ENCODE data around the gene TMEM135. TPM values are rescaled to one million over a fixed set of nuclear protein-coding genes. Genes with fewer than 3 reads are reported as not detected.

TMEM135 gene
- total and polyA plus RNA-seq, 2 donors (not counting 1 experiment from before 2014, with no cell fraction given) = 2.7 to 19.5 TPM

- WGBS (ENCODE audit: insufficient coverage) = no CpG with 5 or more reads among the region's 2 CpGs
- H3K27me3 ChIP-seq (replicated peaks in 1 of 4; ENCODE audit: control extremely low read depth in 1 of 4, control insufficient read depth in 3 of 4, insufficient read depth in 4 of 4, low read length in 3 of 4) = no peaks in the 10 kb centered on the region
- H4K20me1 ChIP-seq (ENCODE audit: control insufficient read depth, insufficient read depth, low read length, poor library complexity, severe bottlenecking) = no peaks in the 10 kb centered on the region
- no peak for TF ChIP-seq CTCF (IDR thresholded peaks at IDR 0.05)
- TF ChIP-seq EZH2 (IDR thresholded peaks at IDR 0.05; ENCODE audit: borderline replicate concordance, insufficient read depth, low read depth, low read length, poor library complexity, severe bottlenecking) = no peak
- POLR2A ChIA-PET = no interaction called here
- no peak for ATAC-seq (ENCODE audit: low read depth)
- no peak overlapping the region for H3K4me3 Mint-ChIP-seq
- no peaks in the 10 kb centered on the region for H3K79me2 ChIP-seq (ENCODE audit: control insufficient read depth, insufficient read depth, low read length)
- H3K9me3 ChIP-seq (ENCODE audit: control extremely low read depth in 1 of 3, control insufficient read depth in 2 of 3, insufficient read depth in 1 of 3, low read length in 2 of 3) = peaks cover 2 to 4% (median 3%) of the 10 kb centered on the region in 3 donors
- peaks cover 4% of the 10 kb centered on the region for H3K9me3 Mint-ChIP-seq (ENCODE audit: insufficient read depth)
- no peak overlapping the region for H3K4me2 ChIP-seq (replicated peaks; ENCODE audit: low read depth, low read length, poor library complexity, severe bottlenecking)
- no peak overlapping the region for H3K27ac Mint-ChIP-seq
- intact Hi-C loops (cut with micrococcal nuclease) = no loop called here
- peaks cover 0 to 1% of the 10 kb centered on the region in 2 experiments for H3K36me3 ChIP-seq (replicated peaks in 1 of 2; ENCODE audit: control extremely low read depth in 1 of 2, control insufficient read depth in 1 of 2, extremely low read depth in 1 of 2, insufficient read depth in 2 of 2, low read length in 1 of 2)
- H3K9ac ChIP-seq (ENCODE audit: low read length) = no peak overlapping the region
- no peak overlapping the region for H2AFZ ChIP-seq (ENCODE audit: insufficient read depth, low read depth, low read length, poor library complexity, severe bottlenecking)
- H3K27ac ChIP-seq (ENCODE audit: low read length in 2 of 2) = no peak overlapping the region
- no peaks in the 10 kb centered on the region for H3K4me1 Mint-ChIP-seq
- no peaks in the 10 kb centered on the region for H3K27me3 Mint-ChIP-seq
- H3K4me1 ChIP-seq (ENCODE audit: control insufficient read depth in 2 of 2, insufficient read depth in 2 of 2, low read length in 2 of 2) = no peaks in the 10 kb centered on the region
- no peak overlapping the region for H3K4me3 ChIP-seq (ENCODE audit: control extremely low read depth in 1 of 5, extremely low read depth in 1 of 5, insufficient read depth in 1 of 5, low read depth in 2 of 5, low read length in 4 of 5)
- CTCF ChIA-PET = interaction anchor here (0.7 kb wide), 1 partner anchor 19 kb away, joined by 4 read pairs; no protein-coding TSS in a partner anchor
- DNase-seq = no peak
Measured at GRCh38 chr11:87137711-87138110, 100.0 kb downstream of the TMEM135 start.

GRCh38 chr11:87139475-87139874 is 101.7 kb downstream of the TMEM135 start:
- intact Hi-C loops (cut with micrococcal nuclease) = no loop called here
- H2AFZ ChIP-seq (ENCODE audit: insufficient read depth, low read depth, low read length, poor library complexity, severe bottlenecking) = no peak overlapping the region
- H3K27me3 Mint-ChIP-seq = no peaks in the 10 kb centered on the region
- ChIA-PET POLR2A (no interaction called here), CTCF (no interaction called here)
- ATAC-seq (ENCODE audit: low read depth) (no peak), DNase-seq (no peak)
- no peak overlapping the region for H3K4me2 ChIP-seq (replicated peaks; ENCODE audit: low read depth, low read length, poor library complexity, severe bottlenecking)
- H3K4me1 ChIP-seq (ENCODE audit: control insufficient read depth in 2 of 2, insufficient read depth in 2 of 2, low read length in 2 of 2) = no peaks in the 10 kb centered on the region
- H3K36me3 ChIP-seq (replicated peaks in 1 of 2; ENCODE audit: control extremely low read depth in 1 of 2, control insufficient read depth in 1 of 2, extremely low read depth in 1 of 2, insufficient read depth in 2 of 2, low read length in 1 of 2) = peaks cover 0 to 1% of the 10 kb centered on the region in 2 experiments
- peaks cover 4% of the 10 kb centered on the region for H3K9me3 Mint-ChIP-seq (ENCODE audit: insufficient read depth)
- no peaks in the 10 kb centered on the region for H3K27me3 ChIP-seq (replicated peaks in 1 of 4; ENCODE audit: control extremely low read depth in 1 of 4, control insufficient read depth in 3 of 4, insufficient read depth in 4 of 4, low read length in 3 of 4)
- no peak overlapping the region for H3K9ac ChIP-seq (ENCODE audit: low read length)
- TF ChIP-seq EZH2 (IDR thresholded peaks at IDR 0.05; ENCODE audit: borderline replicate concordance, insufficient read depth, low read depth, low read length, poor library complexity, severe bottlenecking) (no peak), CTCF (IDR thresholded peaks at IDR 0.05) (no peak)
- no peaks in the 10 kb centered on the region for H3K4me1 Mint-ChIP-seq
- no peak overlapping the region for H3K4me3 Mint-ChIP-seq
- H3K4me3 ChIP-seq (ENCODE audit: control extremely low read depth in 1 of 5, extremely low read depth in 1 of 5, insufficient read depth in 1 of 5, low read depth in 2 of 5, low read length in 4 of 5) = no peak overlapping the region
- no peak overlapping the region for H3K27ac Mint-ChIP-seq
- no peak overlapping the region for H3K27ac ChIP-seq (ENCODE audit: low read length in 2 of 2)
- H4K20me1 ChIP-seq (ENCODE audit: control insufficient read depth, insufficient read depth, low read length, poor library complexity, severe bottlenecking) = no peaks in the 10 kb centered on the region
- peaks cover 2 to 4% (median 3%) of the 10 kb centered on the region in 3 donors for H3K9me3 ChIP-seq (ENCODE audit: control extremely low read depth in 1 of 3, control insufficient read depth in 2 of 3, insufficient read depth in 1 of 3, low read length in 2 of 3)
- H3K79me2 ChIP-seq (ENCODE audit: control insufficient read depth, insufficient read depth, low read length) = no peaks in the 10 kb centered on the region
- no CpG with 5 or more reads among the region's 1 CpG for WGBS (ENCODE audit: insufficient coverage)
